DND-41 (cell line): Measurements from ENCODE around the gene DRC1.

Experiments used
- ATAC-seq: fragments of 200-7000 bp; cut with Tn5 transposase; 3 replicates; pipeline ENCODE4 v1.9.1; 2021; ENCODE audit warnings: low read depth; ENCODE audit not compliant: insufficient read depth
- DNase-seq: peaks from one replicate; pipeline ENCODE4 v3.0.0-alpha.2; 2020
- H2AFZ ChIP-seq: 2 replicates; pipeline ENCODE4 v1.6.0; 2012; ENCODE audit warnings: low read depth, low read length
- H3K27ac ChIP-seq: 2 replicates; pipeline ENCODE4 v1.5.1; 2012; ENCODE audit warnings: low read length, inconsistent platforms
- H3K27me3 ChIP-seq: fragments of 200-600 bp; sonication (generic); 2 replicates; pipeline ENCODE4 v1.6.0; 2012; ENCODE audit warnings: low read length, mild to moderate bottlenecking, inconsistent platforms; ENCODE audit not compliant: insufficient read depth, poor library complexity
- H3K36me3 ChIP-seq: 2 replicates; pipeline ENCODE4 v1.5.1; 2012; ENCODE audit warnings: low read length, inconsistent platforms; ENCODE audit not compliant: insufficient read depth
- H3K4me1 ChIP-seq: 2 replicates; pipeline ENCODE4 v1.5.1; 2012; ENCODE audit warnings: mild to moderate bottlenecking, low read length; ENCODE audit not compliant: insufficient read depth
- H3K4me2 ChIP-seq: 2 replicates; pipeline ENCODE4 v1.6.0; 2012; ENCODE audit warnings: mild to moderate bottlenecking, moderate library complexity, low read length, inconsistent platforms; ENCODE audit not compliant: insufficient read depth
- H3K4me3 ChIP-seq, 2 experiments: fragments of 200-600 bp in 1 of 2; shearing (Covaris generic) in 1 of 2; 2 replicates each; pipeline ENCODE4 v1.5.1; 2012 to 2016; ENCODE audit warnings: inconsistent platforms in 2 of 2, low read length in 2 of 2, mild to moderate bottlenecking in 2 of 2, low read depth in 1 of 2, moderate library complexity in 1 of 2
- H3K79me2 ChIP-seq: 2 replicates; pipeline ENCODE4 v1.6.0; 2012; ENCODE audit warnings: low read length, inconsistent platforms; ENCODE audit not compliant: insufficient read depth
- H3K9ac ChIP-seq: 2 replicates; pipeline ENCODE4 v1.6.0; 2012; ENCODE audit warnings: low read depth, mild to moderate bottlenecking, inconsistent platforms, low read length, moderate library complexity
- H3K9me3 ChIP-seq: 2 replicates; pipeline ENCODE4 v1.5.1; 2012; ENCODE audit warnings: low read length, moderate library complexity, mild to moderate bottlenecking, inconsistent platforms; ENCODE audit not compliant: insufficient read depth, severe bottlenecking
- H4K20me1 ChIP-seq: 2 replicates; pipeline ENCODE4 v1.6.0; 2012; ENCODE audit warnings: low read length; ENCODE audit not compliant: insufficient read depth
- EZH2 ChIP-seq: IDR thresholded peaks from 3 replicates; pipeline ENCODE4 v1.6.1; 2012; ENCODE audit warnings: borderline replicate concordance, low read depth, mild to moderate bottlenecking, moderate library complexity, low read length, inconsistent platforms; ENCODE audit not compliant: severe bottlenecking
- TF ChIP-seq, protein P1 (sequence below): IDR thresholded peaks from 2 replicates; pipeline ENCODE4 v1.5.1; 2012; ENCODE audit warnings: borderline replicate concordance, low read length, moderate library complexity, mild to moderate bottlenecking; ENCODE audit not compliant: poor library complexity, severe bottlenecking; ENCODE audit errors: extremely low read depth

Gene DRC1

DNA sequence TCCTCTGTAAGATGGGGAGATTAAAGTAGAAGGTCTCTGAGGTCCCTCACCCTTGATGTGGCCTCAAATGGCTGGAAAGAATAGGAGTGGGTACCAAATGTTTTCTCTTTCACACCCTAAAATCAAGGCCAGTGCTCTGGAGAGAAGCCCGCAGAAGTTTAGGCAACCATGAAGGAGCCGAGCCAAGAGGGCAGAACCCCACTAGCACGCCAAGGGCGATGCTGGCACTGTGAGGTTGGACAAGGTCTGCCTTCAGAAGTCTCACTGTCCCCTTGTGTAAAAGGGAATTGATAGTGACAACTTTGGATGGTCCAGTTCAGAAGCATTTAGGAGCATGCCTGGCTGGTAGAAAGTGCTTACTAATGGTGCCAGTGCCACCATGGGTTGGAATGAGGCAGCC is 92.5 kb downstream of the DRC1 start:
- Histone ChIP-seq H3K36me3 (no peaks in the 10 kb centered on the region), H3K9me3 (no peaks in the 10 kb centered on the region), H3K4me2 (no peak overlapping the region), H3K9ac (no peak overlapping the region), H3K27me3 (peaks cover 3% of the 10 kb centered on the region), H3K4me1 (no peaks in the 10 kb centered on the region), H3K27ac (no peak overlapping the region), H3K79me2 (no peaks in the 10 kb centered on the region), H2AFZ (no peak overlapping the region), H3K4me3 (no peak overlapping the region), H4K20me1 (no peaks in the 10 kb centered on the region)
- TF ChIP-seq EZH2 = no peak
- TF ChIP-seq, protein P1, sequence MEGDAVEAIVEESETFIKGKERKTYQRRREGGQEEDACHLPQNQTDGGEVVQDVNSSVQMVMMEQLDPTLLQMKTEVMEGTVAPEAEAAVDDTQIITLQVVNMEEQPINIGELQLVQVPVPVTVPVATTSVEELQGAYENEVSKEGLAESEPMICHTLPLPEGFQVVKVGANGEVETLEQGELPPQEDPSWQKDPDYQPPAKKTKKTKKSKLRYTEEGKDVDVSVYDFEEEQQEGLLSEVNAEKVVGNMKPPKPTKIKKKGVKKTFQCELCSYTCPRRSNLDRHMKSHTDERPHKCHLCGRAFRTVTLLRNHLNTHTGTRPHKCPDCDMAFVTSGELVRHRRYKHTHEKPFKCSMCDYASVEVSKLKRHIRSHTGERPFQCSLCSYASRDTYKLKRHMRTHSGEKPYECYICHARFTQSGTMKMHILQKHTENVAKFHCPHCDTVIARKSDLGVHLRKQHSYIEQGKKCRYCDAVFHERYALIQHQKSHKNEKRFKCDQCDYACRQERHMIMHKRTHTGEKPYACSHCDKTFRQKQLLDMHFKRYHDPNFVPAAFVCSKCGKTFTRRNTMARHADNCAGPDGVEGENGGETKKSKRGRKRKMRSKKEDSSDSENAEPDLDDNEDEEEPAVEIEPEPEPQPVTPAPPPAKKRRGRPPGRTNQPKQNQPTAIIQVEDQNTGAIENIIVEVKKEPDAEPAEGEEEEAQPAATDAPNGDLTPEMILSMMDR = no peak
- no peak for ATAC-seq
- no peak for DNase-seq

DNA sequence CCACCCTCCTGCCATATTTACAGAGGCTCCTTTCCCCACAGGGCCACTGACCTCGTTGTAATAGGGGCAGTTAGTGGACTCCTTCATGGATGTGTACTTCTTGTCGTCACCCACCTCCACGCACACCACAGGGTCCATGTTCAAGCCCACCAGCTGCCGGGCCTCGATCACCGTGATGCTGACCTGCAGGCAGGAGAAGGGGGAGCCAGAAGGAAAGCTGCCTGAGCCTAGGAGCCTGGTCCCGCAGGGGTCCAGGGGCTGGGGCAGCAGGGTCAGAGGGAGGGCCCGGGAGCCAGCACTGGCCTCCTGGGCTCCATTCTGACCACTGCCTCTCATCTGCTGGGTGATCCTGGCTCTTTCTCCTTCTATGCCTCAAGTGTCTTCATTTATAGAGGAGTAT is 93.2 kb downstream of the DRC1 start:
- H3K27ac ChIP-seq = no peak overlapping the region
- peaks cover 5% of the 10 kb centered on the region for H3K27me3 ChIP-seq
- H2AFZ ChIP-seq = no peak overlapping the region
- no peaks in the 10 kb centered on the region for H4K20me1 ChIP-seq
- H3K9me3 ChIP-seq = no peaks in the 10 kb centered on the region
- no peaks in the 10 kb centered on the region for H3K36me3 ChIP-seq
- ATAC-seq (no peak), DNase-seq (no peak)
- H3K79me2 ChIP-seq = no peaks in the 10 kb centered on the region
- no peaks in the 10 kb centered on the region for H3K4me1 ChIP-seq
- H3K9ac ChIP-seq = no peak overlapping the region
- no peak overlapping the region for H3K4me3 ChIP-seq
- no peak overlapping the region for H3K4me2 ChIP-seq
- TF ChIP-seq EZH2 = no peak
- TF ChIP-seq, protein P1 = no peak

DNA sequence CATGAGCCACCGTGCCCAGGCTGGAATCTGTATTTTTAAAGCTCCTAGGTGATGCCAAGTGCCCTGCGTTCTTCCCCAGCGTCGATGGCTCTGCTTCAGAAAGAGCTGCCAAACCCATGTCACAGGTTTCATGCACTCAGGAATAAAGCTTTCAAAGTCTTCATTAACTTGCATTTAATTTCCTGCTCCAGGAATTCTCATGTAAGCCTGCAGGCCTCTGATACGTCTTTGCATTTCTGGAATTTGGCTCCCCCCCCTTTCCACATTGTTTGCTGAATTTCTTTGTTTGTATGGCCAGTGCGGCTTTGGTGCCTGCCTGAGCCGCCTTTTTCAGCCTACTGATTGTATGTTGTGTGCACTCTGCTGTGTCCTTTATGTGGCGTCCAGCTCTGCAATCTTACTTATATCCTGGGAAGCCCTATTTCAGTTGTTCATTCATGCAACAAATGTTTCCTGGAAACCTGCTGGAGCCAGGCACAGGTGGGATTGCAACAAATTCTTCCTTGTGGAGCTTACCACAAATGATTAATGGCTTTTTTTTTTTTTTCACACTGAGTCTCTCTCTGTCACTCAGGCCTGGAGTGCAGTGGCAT is 94.1 kb downstream of the DRC1 start:
- no peak for DNase-seq

More for the DNA sequence above, 94.1 kb downstream of the DRC1 start:
- Histone ChIP-seq H2AFZ (no peak overlapping the region), H3K4me2 (no peak overlapping the region), H4K20me1 (no peaks in the 10 kb centered on the region), H3K4me1 (no peaks in the 10 kb centered on the region), H3K9me3 (no peaks in the 10 kb centered on the region), H3K27me3 (peaks cover 11% of the 10 kb centered on the region), H3K79me2 (no peaks in the 10 kb centered on the region), H3K36me3 (no peaks in the 10 kb centered on the region), H3K27ac (no peak overlapping the region), H3K9ac (no peak overlapping the region), H3K4me3 (no peak overlapping the region)
- TF ChIP-seq, protein P1 = no peak
- TF ChIP-seq EZH2 = no peak
- ATAC-seq = no peak
